GM19240 (cell line): Measurements from ENCODE around the gene SERINC4.
"Not testable (repeated sequence)": the region's sequence is repeated elsewhere in the genome, so short reads cannot be mapped to it uniquely, and the experiment has no call there.

Experiments used
- DNase-seq: peaks from one replicate; pipeline ENCODE4 v3.0.0; 2011; ENCODE audit warnings: low spot score; ENCODE audit not compliant: insufficient read length

SERINC4 gene

GRCh38 chr15:43799945-43800285 is at the start of gene SERINC4:
SERINC4 (minus strand) TSS chr15:43800220; CDS start chr15:43799986, 234 bp downstream.
- no peak for DNase-seq

- no peak for DNase-seq
Observed at GRCh38 chr15:43845421-43845820, 45.4 kb upstream of the SERINC4 start.

- not testable (repeated sequence) for DNase-seq
Observed at GRCh38 chr15:43832485-43832884, 32.5 kb upstream of the SERINC4 start.

GRCh38 chr15:43831519-43832052 is 31.6 kb upstream of the SERINC4 start:
- not testable (repeated sequence) for DNase-seq

GRCh38 chr15:43830691-43831275 is 30.8 kb upstream of the SERINC4 start:
- DNase-seq, result not testable (repeated sequence)

GRCh38 chr15:43829951-43830540 is 30.0 kb upstream of the SERINC4 start:
- not testable (repeated sequence) for DNase-seq

GRCh38 chr15:43828061-43828657 is 28.1 kb upstream of the SERINC4 start:
- no peak for DNase-seq

- peak; percentile 46 for DNase-seq
Observed at GRCh38 chr15:43826508-43827341, 26.7 kb upstream of the SERINC4 start, which contains the start of gene WDR76. WDR76 (plus strand) TSS chr15:43827002; CDS start chr15:43827033, 31 bp downstream.

GRCh38 chr15:43826029-43826507 is 26.0 kb upstream of the SERINC4 start:
- no peak for DNase-seq

GRCh38 chr15:43825305-43825704 is 25.3 kb upstream of the SERINC4 start:
- not testable (repeated sequence) for DNase-seq

GRCh38 chr15:43824302-43825246 is 24.6 kb upstream of the SERINC4 start, which contains the start of gene MFAP1:
MFAP1 (minus strand) TSS chr15:43824690; CDS start chr15:43824569, 121 bp downstream.
- peak; percentile 92 for DNase-seq

- DNase-seq, result no peak
Observed at GRCh38 chr15:43821505-43821904, 21.5 kb upstream of the SERINC4 start.

- not testable (repeated sequence) for DNase-seq
Observed at GRCh38 chr15:43815064-43815463, 15.0 kb upstream of the SERINC4 start.

GRCh38 chr15:43808960-43809678 is 9.1 kb upstream of the SERINC4 start:
- DNase-seq, result no peak

GRCh38 chr15:43808435-43808950 is 8.5 kb upstream of the SERINC4 start:
- DNase-seq, result no peak

- not testable (repeated sequence) for DNase-seq
Observed at GRCh38 chr15:43802676-43803075, 2.7 kb upstream of the SERINC4 start.

- DNase-seq, result peak; percentile 51
Observed at GRCh38 chr15:43800286-43801141, 494 bp upstream of the SERINC4 start, which contains the start of gene HYPK. HYPK (plus strand) TSS chr15:43800599; CDS start chr15:43800623, 24 bp downstream.
